GM18498 (cell line): ENCODE data around the gene MFN2.
"Not testable (repeated sequence)": the region's sequence is repeated elsewhere in the genome, so short reads cannot be mapped to it uniquely, and the experiment has no call there.

Experiments
- ATAC-seq: cut with Tn5 transposase; IDR thresholded peaks from one replicate; pipeline ENCODE4 v1.9.1; 2021; ENCODE audit warnings: mild to moderate bottlenecking, moderate library complexity; ENCODE audit not compliant: unreplicated experiment

The MFN2 gene

DNA sequence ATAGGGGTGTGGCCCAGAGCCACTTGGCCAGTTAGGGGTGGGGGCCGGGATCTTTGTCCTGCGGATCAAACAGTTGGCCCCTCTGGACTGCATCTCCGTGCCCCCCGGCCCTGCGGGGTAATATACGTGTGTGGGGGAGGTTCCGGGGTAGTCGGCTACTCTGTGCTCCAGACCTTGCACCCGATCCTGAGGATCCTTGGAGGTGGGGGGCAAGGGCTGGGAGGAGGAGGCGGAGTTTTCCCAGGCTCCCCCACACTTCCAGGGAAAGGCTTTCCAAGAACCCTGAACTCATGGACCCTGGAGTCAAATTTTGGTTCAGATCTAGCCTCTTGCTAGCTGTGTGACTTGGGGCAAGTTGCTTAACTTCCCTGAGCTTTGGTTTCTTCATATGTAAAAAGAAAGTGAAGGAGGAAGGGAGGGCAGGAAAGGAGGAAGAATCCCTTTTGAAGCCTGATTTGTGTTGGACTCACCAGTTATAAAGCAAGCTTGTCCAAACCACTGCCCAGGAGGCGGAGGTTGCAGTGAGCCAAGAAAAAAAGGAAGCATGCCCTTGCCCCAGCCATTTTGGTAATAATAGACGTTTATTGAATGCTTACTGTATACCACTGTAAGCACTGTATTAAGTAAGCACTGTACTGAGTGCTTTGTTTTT lies 39.7 kb downstream of the MFN2 start:
- ATAC-seq, result no peak

GRCh38 chr1:12021616-12022015 lies 41.4 kb downstream of the MFN2 start:
- ATAC-seq, result no peak

DNA sequence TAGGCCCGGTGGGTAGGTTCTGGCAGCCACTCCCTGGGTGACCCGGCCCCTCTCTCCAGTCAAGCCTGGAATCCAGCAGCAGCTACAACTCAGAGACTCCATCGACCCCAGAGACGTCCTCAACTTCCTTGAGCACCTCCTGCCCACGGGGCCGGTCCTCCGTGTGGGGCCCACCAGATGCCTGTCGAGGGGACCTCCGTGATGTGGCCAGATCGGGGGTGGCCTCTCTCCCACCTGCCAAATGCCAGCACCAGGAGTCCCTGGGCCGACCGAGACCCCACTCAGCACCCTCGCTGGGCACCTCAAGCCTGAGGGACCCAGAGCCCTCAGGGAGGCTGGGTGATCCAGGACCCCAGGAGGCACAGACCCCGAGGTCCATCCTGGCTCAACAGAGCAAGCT lies 41.8 kb downstream of the MFN2 start:
- ATAC-seq, result no peak

DNA sequence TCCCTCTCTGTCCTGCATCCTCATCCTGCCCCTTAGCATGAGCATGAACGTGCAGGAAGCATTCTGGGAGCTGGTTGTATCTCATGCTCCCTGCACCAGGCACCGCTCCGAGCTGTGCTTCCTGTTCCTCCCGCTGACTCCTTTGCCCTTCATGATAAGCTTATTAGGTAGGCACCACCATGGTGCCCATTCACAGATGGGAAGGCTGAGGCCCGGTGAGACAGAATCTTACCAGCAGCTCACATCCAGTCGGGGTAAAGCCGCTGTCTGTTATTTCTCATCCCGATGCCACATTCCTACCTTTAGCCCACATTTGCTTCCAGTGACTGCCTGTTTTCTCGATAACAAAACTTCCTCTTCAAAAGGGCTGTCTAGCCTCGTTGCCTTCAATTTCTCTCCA lies 46.3 kb downstream of the MFN2 start:
- no peak for ATAC-seq

DNA sequence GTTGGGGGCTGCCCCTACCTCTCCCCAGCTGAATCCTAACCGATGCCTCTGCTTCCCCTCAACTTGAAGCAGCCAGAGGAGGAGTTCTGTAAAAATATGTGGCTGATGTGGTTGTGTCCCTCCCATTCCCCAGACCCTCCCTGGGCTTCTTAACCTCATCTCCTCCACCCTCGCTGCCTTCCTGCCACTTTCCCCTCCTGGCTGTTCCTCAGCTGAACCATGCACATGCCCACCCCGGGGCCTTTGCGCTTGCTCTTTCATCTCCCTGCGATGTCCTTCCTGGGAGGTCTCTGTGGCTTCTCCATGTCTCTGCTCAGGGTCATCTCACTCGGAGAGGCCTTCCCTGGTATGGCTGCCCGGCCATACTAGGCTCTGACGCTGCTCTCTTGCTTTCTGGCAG lies 48.0 kb downstream of the MFN2 start:
- no peak for ATAC-seq

DNA sequence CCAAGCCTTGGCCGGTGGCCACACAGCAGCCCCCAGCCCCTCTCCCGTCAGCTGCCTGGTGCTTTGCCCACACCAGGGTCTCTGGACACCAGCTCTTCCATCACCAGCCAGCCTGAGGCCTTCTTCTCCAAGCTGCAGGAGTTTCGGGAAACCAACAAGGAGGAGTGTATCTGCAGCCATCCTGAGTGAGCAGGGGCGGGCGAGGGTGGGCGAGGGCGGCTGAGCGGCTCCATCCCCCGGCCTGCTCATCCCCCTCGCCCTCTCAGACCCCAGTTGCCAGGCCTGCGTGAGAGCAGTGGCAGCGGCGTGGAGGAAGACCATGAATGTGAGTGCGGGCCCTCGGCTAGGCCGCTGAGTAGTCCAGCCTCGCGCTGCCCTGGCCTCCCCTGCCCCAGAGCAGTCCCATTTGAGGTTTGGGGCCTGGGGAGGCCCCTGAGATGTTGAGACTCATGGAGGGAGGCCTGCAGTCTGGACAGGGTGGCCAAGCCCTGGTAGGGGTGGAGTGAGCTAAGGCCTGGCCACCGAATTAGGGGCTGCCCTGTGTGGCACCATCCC lies 48.8 kb downstream of the MFN2 start:
- no peak for ATAC-seq

DNA sequence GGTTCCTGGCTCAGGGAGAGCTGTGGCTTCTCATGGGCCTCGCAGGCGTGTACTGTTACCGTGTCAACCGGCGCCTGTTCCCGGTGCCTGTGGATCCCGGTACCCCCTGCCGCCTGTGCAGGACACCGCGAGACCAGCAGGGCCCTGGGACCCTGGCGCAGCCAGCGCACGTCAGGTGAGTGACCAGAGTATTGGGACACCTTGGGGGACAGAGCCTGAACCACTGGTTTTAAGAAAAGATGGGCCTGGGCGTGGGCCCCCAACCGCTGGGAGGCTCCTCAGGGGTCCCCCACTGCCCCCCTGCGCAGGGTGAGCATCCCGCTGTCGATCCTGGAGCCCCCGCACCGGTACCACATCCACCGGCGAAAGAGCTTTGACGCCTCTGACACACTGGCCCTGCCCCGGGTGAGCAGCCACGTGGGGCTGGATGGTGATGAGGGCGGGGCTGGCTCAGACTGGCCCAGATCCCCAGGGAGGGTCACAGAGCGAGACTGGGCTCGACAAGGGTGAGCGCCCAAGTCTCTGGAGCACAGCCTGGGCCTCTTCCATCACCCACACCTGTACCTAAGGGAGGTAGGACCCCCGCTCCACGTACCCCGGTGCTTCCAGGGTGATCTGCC lies 49.6 kb downstream of the MFN2 start:
- no peak for ATAC-seq

GRCh38 chr1:12031039-12031980 lies 51.1 kb downstream of the MFN2 start:
- no peak for ATAC-seq

GRCh38 chr1:12032161-12032621 lies 51.9 kb downstream of the MFN2 start:
- no peak for ATAC-seq

- ATAC-seq, result not testable (repeated sequence)
Measured at GRCh38 chr1:12033441-12033840, 53.2 kb downstream of the MFN2 start.

GRCh38 chr1:12034381-12034801 lies 54.1 kb downstream of the MFN2 start:
- no peak for ATAC-seq

DNA sequence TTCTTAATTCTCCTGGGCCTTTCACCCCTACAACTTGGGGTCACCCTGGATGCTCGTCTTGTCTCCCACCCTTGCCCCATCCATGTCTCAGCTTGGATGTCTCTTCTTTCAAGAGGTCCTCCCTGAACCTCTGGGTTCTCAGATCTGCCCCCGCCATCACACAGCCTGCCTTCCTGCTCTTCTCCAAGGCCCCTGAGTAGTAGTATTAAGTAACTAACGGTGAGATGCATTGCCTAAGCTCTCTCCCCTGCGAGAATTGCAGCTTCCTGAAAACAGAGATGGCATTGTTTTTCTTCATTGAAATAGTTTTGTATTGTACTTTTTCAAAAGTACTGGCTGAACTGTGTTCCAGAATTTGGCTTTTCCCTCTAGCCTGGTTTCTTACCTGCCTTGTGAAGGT lies 55.1 kb downstream of the MFN2 start:
- ATAC-seq, result no peak

- no peak for ATAC-seq
Measured at GRCh38 chr1:12037486-12038355, 57.5 kb downstream of the MFN2 start.

DNA sequence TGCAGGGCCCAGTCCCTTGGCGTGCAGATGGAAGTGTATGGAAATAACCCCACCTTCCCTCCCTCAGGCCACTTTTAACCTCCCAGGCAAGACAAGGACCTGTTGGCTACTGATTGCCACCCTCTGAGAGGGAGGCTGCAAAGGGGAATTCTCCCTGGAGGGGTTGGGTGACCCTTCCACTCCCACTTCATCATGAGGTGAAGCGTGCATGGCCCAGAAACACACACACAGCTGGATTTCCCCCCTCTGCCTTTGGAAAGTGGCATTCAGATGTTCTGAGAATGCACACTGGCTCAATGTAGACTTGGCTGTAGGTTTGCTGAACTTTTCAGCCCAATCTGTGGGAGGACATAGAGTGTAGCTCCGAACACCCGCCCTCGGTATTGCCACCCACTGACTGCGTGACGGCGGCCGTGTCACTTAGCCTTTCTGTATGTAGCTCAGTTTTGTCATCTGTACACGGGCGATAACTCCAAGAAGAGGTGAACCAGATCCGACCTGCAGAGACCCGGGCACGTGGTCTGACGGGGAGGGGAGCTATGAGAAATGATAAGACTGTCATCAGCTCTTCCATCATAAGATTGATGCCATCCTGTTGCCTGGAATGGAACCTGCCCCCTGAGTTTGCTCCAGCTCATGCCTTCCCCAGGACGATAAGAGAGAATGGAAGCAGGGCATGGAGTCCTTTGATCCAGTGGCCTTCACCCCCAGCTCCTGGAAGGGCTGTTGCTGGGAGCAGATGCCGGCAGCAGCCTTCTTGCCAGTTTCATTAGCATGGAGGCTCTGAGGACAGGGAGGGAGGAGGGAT lies 58.3 kb downstream of the MFN2 start:
- ATAC-seq, result no peak

DNA sequence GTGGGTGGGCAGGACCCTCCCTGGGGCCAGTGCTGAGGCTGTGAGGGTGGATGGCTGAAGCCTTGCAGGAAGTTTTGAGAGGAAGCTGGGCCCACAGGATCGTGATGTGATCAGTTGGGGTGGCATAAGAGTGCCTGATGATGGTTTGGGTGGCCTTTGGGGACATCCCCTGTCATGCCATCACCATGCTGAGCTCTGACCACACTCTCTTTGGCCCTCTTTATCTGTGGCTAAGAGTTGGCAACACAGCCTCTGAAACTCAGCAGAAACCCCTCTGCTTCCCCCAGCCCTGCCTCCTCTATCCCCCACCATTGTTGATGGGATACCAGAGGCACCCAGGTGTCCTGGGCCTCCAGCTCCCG lies 58.9 kb downstream of the MFN2 start:
- ATAC-seq, result no peak

- peak; percentile 38 for ATAC-seq
Measured at GRCh38 chr1:12039824-12040456, 59.7 kb downstream of the MFN2 start.

- ATAC-seq, result peak; percentile 82
Measured at GRCh38 chr1:12040457-12041051, 60.3 kb downstream of the MFN2 start.

GRCh38 chr1:12044187-12044877 lies 64.1 kb downstream of the MFN2 start:
- not testable (repeated sequence) for ATAC-seq
